ENCODE data around the gene TUG1.

GRCh38 chr22:30968015-30968923 lies 796 bp upstream of the TUG1 start, which contains the start of gene MORC2:
- TF ChIP-seq CTCF (IDR thresholded peaks at IDR 0.05) = no peak
- no peak for TF ChIP-seq POLR2A (IDR thresholded peaks at IDR 0.05)

Measured in tibial nerve (tissue), 3 donors.